ENCODE data around the gene HDAC4.

Gene HDAC4

GRCh38 chr2:239158641-239159475 is 242.0 kb downstream of the HDAC4 start:
- TF ChIP-seq YY1 (IDR thresholded peaks at IDR 0.05; ENCODE audit: low read depth) = no peak
- no peak for TF ChIP-seq TCF12 (IDR thresholded peaks at IDR 0.05; ENCODE audit: low read depth)
- no peak for TF ChIP-seq CEBPB (IDR thresholded peaks at IDR 0.05)
- TF ChIP-seq FOXM1 (IDR thresholded peaks at IDR 0.05; ENCODE audit: borderline replicate concordance, low read depth) = no peak
- no peak for TF ChIP-seq TEAD4 (IDR thresholded peaks at IDR 0.05)
- no peak for TF ChIP-seq NFIC (IDR thresholded peaks at IDR 0.05)
- no peak for TF ChIP-seq ZBTB7A (IDR thresholded peaks at IDR 0.05; ENCODE audit: low read depth)
- TF ChIP-seq, protein P1, sequence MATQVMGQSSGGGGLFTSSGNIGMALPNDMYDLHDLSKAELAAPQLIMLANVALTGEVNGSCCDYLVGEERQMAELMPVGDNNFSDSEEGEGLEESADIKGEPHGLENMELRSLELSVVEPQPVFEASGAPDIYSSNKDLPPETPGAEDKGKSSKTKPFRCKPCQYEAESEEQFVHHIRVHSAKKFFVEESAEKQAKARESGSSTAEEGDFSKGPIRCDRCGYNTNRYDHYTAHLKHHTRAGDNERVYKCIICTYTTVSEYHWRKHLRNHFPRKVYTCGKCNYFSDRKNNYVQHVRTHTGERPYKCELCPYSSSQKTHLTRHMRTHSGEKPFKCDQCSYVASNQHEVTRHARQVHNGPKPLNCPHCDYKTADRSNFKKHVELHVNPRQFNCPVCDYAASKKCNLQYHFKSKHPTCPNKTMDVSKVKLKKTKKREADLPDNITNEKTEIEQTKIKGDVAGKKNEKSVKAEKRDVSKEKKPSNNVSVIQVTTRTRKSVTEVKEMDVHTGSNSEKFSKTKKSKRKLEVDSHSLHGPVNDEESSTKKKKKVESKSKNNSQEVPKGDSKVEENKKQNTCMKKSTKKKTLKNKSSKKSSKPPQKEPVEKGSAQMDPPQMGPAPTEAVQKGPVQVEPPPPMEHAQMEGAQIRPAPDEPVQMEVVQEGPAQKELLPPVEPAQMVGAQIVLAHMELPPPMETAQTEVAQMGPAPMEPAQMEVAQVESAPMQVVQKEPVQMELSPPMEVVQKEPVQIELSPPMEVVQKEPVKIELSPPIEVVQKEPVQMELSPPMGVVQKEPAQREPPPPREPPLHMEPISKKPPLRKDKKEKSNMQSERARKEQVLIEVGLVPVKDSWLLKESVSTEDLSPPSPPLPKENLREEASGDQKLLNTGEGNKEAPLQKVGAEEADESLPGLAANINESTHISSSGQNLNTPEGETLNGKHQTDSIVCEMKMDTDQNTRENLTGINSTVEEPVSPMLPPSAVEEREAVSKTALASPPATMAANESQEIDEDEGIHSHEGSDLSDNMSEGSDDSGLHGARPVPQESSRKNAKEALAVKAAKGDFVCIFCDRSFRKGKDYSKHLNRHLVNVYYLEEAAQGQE (IDR thresholded peaks at IDR 0.05; ENCODE audit: low read depth) = no peak
- TF ChIP-seq, protein P2, sequence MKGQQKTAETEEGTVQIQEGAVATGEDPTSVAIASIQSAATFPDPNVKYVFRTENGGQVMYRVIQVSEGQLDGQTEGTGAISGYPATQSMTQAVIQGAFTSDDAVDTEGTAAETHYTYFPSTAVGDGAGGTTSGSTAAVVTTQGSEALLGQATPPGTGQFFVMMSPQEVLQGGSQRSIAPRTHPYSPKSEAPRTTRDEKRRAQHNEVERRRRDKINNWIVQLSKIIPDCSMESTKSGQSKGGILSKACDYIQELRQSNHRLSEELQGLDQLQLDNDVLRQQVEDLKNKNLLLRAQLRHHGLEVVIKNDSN (IDR thresholded peaks at IDR 0.05) = no peak
- TF ChIP-seq RAD21 (IDR thresholded peaks at IDR 0.05; ENCODE audit: low read depth) = no peak
- TF ChIP-seq EP300 (IDR thresholded peaks at IDR 0.05; ENCODE audit: borderline replicate concordance) = no peak
- TF ChIP-seq MAX (IDR thresholded peaks at IDR 0.05) = no peak

DNA sequence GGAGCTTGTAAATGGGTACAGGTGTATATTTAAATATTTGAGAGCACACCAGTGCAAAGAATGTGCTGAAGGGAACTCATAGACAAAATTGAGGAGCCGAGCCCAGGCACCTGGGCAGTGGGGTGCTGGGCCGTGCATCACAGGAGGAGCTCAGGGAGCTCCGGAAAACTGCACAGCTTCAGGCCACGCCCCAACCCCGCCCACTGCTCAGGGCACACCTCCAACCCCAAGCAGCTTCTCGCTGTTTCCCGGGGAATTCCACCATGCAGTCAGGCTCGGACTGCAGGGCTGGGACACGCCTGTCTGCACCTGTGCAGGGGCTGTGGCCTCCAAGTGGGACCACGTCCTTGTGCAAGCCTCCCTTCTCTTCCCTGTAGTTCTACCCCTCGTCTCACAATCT is 243.0 kb downstream of the HDAC4 start:
- TF ChIP-seq RAD21 (IDR thresholded peaks at IDR 0.05; ENCODE audit: low read depth) (no peak), EGR1 (IDR thresholded peaks at IDR 0.05) (no peak), YY1 (IDR thresholded peaks at IDR 0.05; ENCODE audit: low read depth) (no peak), TEAD4 (IDR thresholded peaks at IDR 0.05) (no peak), CREB1 (IDR thresholded peaks at IDR 0.05; ENCODE audit: low read depth) (no peak), FOXM1 (IDR thresholded peaks at IDR 0.05; ENCODE audit: borderline replicate concordance, low read depth) (no peak), MAX (IDR thresholded peaks at IDR 0.05) (peak; percentile 30; the same call in 1 of the 2 replicates)
- TF ChIP-seq, protein P1 (IDR thresholded peaks at IDR 0.05; ENCODE audit: low read depth) = no peak

GRCh38 chr2:239157269-239157668 is 243.6 kb downstream of the HDAC4 start:
- no peak for TF ChIP-seq YY1 (IDR thresholded peaks at IDR 0.05; ENCODE audit: low read depth)

- TF ChIP-seq ZBTB7A (IDR thresholded peaks at IDR 0.05; ENCODE audit: low read depth) = no peak
- TF ChIP-seq TAF1 (IDR thresholded peaks at IDR 0.05; ENCODE audit: low read depth) = no peak
- no peak for TF ChIP-seq TEAD4 (IDR thresholded peaks at IDR 0.05)
- TF ChIP-seq CEBPB (IDR thresholded peaks at IDR 0.05) = no peak
- no peak for TF ChIP-seq FOXM1 (IDR thresholded peaks at IDR 0.05; ENCODE audit: borderline replicate concordance, low read depth)
- TF ChIP-seq MAX (IDR thresholded peaks at IDR 0.05) = no peak
- no peak for TF ChIP-seq TCF12 (IDR thresholded peaks at IDR 0.05; ENCODE audit: low read depth)
- TF ChIP-seq, protein P2 (IDR thresholded peaks at IDR 0.05) = no peak
- TF ChIP-seq EP300 (IDR thresholded peaks at IDR 0.05; ENCODE audit: borderline replicate concordance) = no peak
- TF ChIP-seq NFIC (IDR thresholded peaks at IDR 0.05) = no peak
- no peak for TF ChIP-seq RAD21 (IDR thresholded peaks at IDR 0.05; ENCODE audit: low read depth)
- no peak for TF ChIP-seq EGR1 (IDR thresholded peaks at IDR 0.05)
- no peak for TF ChIP-seq CREB1 (IDR thresholded peaks at IDR 0.05; ENCODE audit: low read depth)
- TF ChIP-seq, protein P1 (IDR thresholded peaks at IDR 0.05; ENCODE audit: low read depth) = no peak
- TF ChIP-seq YY1 (IDR thresholded peaks at IDR 0.05; ENCODE audit: low read depth) = no peak
Observed at GRCh38 chr2:239156516-239157265, 244.1 kb downstream of the HDAC4 start.

Measured in Ishikawa (cell line).